OCI-LY7 (cell line): Measurements from ENCODE around the gene EPB41L2. TPM values are rescaled to one million over a fixed set of nuclear protein-coding genes. Genes with fewer than 3 reads are reported as not detected.
"Not testable (repeated sequence)": the region's sequence is repeated elsewhere in the genome, so short reads cannot be mapped to it uniquely, and the experiment has no call there.

Source experiments
- BruUV-seq: library from RNA; stranded (reverse); fragments of 400-500 nt; replicated peaks from 2 replicates; lab custom pipeline; 2021; lab: Mats Ljungman, UMichigan
- CTCF ChIA-PET: fragments of 300-600 bp; sonication (Branson Sonifier 250); formaldehyde crosslinking; loops from one replicate; lab custom pipeline; 2022; ENCODE audit warnings: antibody characterized with exemption; ENCODE audit not compliant: unreplicated experiment; lab: Charles Lee
- POLR2A ChIA-PET: fragments of 300-600 bp; sonication (Branson Sonifier 250); formaldehyde crosslinking; loops from one replicate; lab custom pipeline; 2022; ENCODE audit warnings: antibody characterized with exemption; lab: Charles Lee
- DNase-seq: peaks from one replicate; pipeline ENCODE4 v3.0.0-alpha.2; 2015; ENCODE audit warnings: low spot score
- H2AFZ ChIP-seq: fragments of 200-600 bp; sonication (generic), shearing (Covaris generic); 2 replicates; pipeline ENCODE4 v1.6.1; 2014; ENCODE audit warnings: mild to moderate bottlenecking, antibody characterized with exemption, low read length, moderate library complexity
- H3K27ac ChIP-seq: fragments of 200-600 bp; sonication (generic); 2 replicates; pipeline ENCODE4 v1.5.1; 2014; ENCODE audit warnings: mixed run types, low read depth, mild to moderate bottlenecking, moderate library complexity, low read length, inconsistent platforms; ENCODE audit not compliant: poor library complexity, severe bottlenecking
- H3K36me3 ChIP-seq: fragments of 200-600 bp; sonication (generic); 2 replicates; pipeline ENCODE4 v1.6.1; 2014; ENCODE audit warnings: mild to moderate bottlenecking, antibody characterized with exemption, low read length, moderate library complexity, mixed read lengths; ENCODE audit not compliant: insufficient read depth
- H3K4me1 ChIP-seq: fragments of 200-600 bp; sonication (generic); 2 replicates; pipeline ENCODE4 v1.5.1; 2014; ENCODE audit warnings: mild to moderate bottlenecking, low read length; ENCODE audit not compliant: insufficient read depth, poor library complexity, severe bottlenecking
- H3K4me2 ChIP-seq: fragments of 200-600 bp; sonication (generic); 2 replicates; pipeline ENCODE4 v1.6.1; 2014; ENCODE audit warnings: mild to moderate bottlenecking, low read length
- H3K4me3 ChIP-seq: fragments of 200-600 bp; sonication (generic); 2 replicates; pipeline ENCODE4 v1.5.1; 2014; ENCODE audit warnings: mild to moderate bottlenecking, low read depth, low read length; ENCODE audit not compliant: poor library complexity, severe bottlenecking
- H3K79me2 ChIP-seq: fragments of 200-600 bp; sonication (generic); 2 replicates; pipeline ENCODE4 v1.6.1; 2016; ENCODE audit warnings: low read depth, mild to moderate bottlenecking, low read length, moderate library complexity, mixed read lengths; ENCODE audit not compliant: insufficient read depth
- H3K9me2 ChIP-seq: fragments of 200-600 bp; sonication (generic); 2 replicates; pipeline ENCODE4 v1.6.1; 2016; ENCODE audit warnings: mild to moderate bottlenecking, low read length, mixed read lengths; ENCODE audit not compliant: insufficient read depth
- H3K9me3 ChIP-seq: fragments of 200-600 bp; sonication (generic); 2 replicates; pipeline ENCODE4 v1.6.1; 2014; ENCODE audit warnings: mild to moderate bottlenecking, mixed run types, low read length, mixed read lengths
- H4K20me1 ChIP-seq: fragments of 200-600 bp; sonication (generic); 2 replicates; pipeline ENCODE4 v1.6.1; 2014; ENCODE audit warnings: mild to moderate bottlenecking, antibody characterized with exemption, low read length, moderate library complexity, mixed read lengths; ENCODE audit not compliant: insufficient read depth
- EZH2phosphoT487 ChIP-seq: fragments of 200-600 bp; sonication (generic); IDR thresholded peaks from 2 replicates; pipeline ENCODE4 v1.6.1; 2018; ENCODE audit warnings: low read depth, borderline replicate concordance, mild to moderate bottlenecking, mixed run types, antibody characterized with exemption, low read length, moderate library complexity, mixed read lengths
- intact Hi-C: fragments of 100-400 bp; cut with micrococcal nuclease; formaldehyde crosslinking; loops from one replicate; pipeline ENCODE4 v1.10.0; 2022; ENCODE audit not compliant: unreplicated experiment
- total RNA-seq, 2 experiments: library from RNA; depleted of rRNA in 1 of 2; stranded (reverse); fragments of >200 nt in 1 of 2; shearing (Covaris generic) in 1 of 2; gene quantifications; 2 replicates each; pipeline ENCODE4 v1.2.3, GENCODE V29; 2014 to 2022
- TF ChIP-seq, protein P1 (sequence below): fragments of 200-600 bp; sonication (generic); conservative IDR thresholded peaks from 2 replicates; pipeline ENCODE4 v1.5.1; 2014; ENCODE audit warnings: mild to moderate bottlenecking, antibody characterized with exemption, low read length, moderate library complexity, mixed read lengths

EPB41L2 gene
- total RNA-seq, 2 experiments from 2014 or later, result 36.7 to 138 TPM

DNA sequence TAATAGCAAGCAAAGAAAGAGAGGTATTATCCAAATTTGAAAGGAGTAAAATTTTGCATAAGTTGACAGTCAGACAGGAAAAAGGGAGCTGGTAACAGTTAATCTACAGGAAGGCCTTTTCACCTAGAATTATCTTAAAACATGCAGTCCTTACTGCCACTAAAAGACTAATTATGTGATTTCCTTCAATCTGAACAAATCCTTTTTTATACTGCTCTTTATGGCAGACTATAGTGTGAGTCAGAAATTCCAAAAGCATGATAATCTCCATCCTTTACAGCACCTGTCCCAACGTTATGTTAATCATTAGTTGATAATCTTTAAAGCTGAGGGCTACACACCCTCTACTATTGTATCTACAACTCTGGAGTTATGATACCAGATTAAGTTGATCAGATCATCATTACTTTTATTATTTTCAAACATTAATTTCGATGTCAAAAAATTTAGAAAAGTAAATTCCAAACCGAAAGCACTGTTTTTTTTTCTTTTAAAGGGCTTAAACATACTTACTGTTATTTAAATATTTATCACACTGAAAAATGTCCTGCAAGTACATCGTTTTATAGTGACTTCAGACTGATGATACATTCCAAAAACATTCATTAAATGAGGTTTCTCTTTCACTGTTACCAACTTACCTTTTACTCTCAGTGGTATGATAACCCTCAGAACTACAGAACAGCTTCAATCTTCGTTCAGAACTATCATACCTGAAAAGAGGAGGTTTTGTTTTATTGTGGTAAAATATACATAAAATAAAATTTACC, 39.1 kb upstream of the EPB41L2 start:
- intact Hi-C loops, result no loop called here
- BruUV-seq, result no TSS peak
- Histone ChIP-seq H3K79me2 (no peaks in the 10 kb centered on the region), H3K36me3 (no peaks in the 10 kb centered on the region), H4K20me1 (no peaks in the 10 kb centered on the region), H3K4me1 (no peaks in the 10 kb centered on the region), H3K9me2 (no peaks in the 10 kb centered on the region), H3K4me2 (no peak overlapping the region), H2AFZ (0 out of 2 replicates have a peak overlapping the region, but pooled peaks have one; percentile 32), H3K9me3 (no peaks in the 10 kb centered on the region), H3K4me3 (no peak overlapping the region), H3K27ac (no peak overlapping the region)
- POLR2A ChIA-PET, result interaction anchor here (0.6 to 0.7 kb wide), 6 partner anchors 18 to 1032 kb away, joined by 3 to 4 read pairs (median 3); no protein-coding TSS in a partner anchor
- DNase-seq, result no peak
- CTCF ChIA-PET, result no interaction called here
- TF ChIP-seq EZH2phosphoT487, result no peak
- TF ChIP-seq, protein P1, sequence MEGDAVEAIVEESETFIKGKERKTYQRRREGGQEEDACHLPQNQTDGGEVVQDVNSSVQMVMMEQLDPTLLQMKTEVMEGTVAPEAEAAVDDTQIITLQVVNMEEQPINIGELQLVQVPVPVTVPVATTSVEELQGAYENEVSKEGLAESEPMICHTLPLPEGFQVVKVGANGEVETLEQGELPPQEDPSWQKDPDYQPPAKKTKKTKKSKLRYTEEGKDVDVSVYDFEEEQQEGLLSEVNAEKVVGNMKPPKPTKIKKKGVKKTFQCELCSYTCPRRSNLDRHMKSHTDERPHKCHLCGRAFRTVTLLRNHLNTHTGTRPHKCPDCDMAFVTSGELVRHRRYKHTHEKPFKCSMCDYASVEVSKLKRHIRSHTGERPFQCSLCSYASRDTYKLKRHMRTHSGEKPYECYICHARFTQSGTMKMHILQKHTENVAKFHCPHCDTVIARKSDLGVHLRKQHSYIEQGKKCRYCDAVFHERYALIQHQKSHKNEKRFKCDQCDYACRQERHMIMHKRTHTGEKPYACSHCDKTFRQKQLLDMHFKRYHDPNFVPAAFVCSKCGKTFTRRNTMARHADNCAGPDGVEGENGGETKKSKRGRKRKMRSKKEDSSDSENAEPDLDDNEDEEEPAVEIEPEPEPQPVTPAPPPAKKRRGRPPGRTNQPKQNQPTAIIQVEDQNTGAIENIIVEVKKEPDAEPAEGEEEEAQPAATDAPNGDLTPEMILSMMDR, result no peak

DNA sequence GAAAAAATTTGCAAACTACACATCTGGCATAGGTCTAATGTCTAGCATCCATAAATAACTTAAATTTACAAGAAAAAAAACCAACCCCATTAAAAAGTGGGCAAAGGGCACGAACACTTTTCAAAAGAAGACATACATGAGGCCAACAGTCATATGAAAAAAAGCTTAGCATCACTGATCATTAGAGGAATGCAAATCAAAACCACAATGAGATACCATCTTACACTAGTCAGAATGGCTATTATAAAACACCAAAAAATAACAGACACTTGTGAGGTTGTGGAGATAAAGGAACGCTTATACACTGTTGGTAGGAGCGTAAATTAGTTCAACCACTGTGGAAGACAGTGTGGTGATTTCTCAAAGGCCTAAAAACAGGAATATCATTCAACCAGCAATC, 33.7 kb upstream of the EPB41L2 start:
- Histone ChIP-seq H3K4me2 (no peak overlapping the region), H3K79me2 (no peaks in the 10 kb centered on the region), H3K9me2 (no peaks in the 10 kb centered on the region), H4K20me1 (no peaks in the 10 kb centered on the region), H3K4me3 (no peak overlapping the region), H3K27ac (no peak overlapping the region), H3K4me1 (no peaks in the 10 kb centered on the region), H2AFZ (no peak overlapping the region), H3K36me3 (no peaks in the 10 kb centered on the region), H3K9me3 (no peaks in the 10 kb centered on the region)
- intact Hi-C loops, result no loop called here
- no peak for DNase-seq
- ChIA-PET POLR2A (interaction anchor here (0.6 kb wide), 1 partner anchor 363 kb away, joined by 3 read pairs; no protein-coding TSS in a partner anchor), CTCF (no interaction called here)
- TF ChIP-seq EZH2phosphoT487, result no peak
- TF ChIP-seq, protein P1, result no peak
- BruUV-seq, result no TSS peak

DNA sequence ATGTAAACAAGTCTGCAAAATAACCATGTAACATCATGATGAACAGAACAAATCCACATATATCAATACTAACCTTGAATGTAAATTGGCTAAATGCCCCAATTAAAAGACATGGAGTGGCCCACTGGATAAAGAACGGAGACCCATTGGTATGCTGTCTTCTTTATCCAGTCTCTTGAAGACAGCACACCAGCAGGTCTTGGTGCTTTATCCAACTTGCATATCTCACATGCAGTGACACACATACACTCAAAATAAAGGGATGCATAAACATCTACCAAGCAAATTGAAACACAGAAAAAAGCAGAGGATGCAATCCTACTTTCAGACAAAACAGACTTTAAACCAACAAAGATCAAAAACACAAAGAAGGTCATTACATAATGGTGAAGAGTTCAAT, 30.3 kb upstream of the EPB41L2 start:
- no peak overlapping the region for H3K4me3 ChIP-seq
- no peaks in the 10 kb centered on the region for H4K20me1 ChIP-seq
- no peaks in the 10 kb centered on the region for H3K36me3 ChIP-seq
- BruUV-seq, result no TSS peak
- no peak for TF ChIP-seq EZH2phosphoT487
- TF ChIP-seq, protein P1, result no peak
- ChIA-PET POLR2A (interaction anchor here (0.7 kb wide), 1 partner anchor 20 kb away, joined by 6 read pairs; no protein-coding TSS in a partner anchor), CTCF (no interaction called here)
- no peak overlapping the region for H3K4me2 ChIP-seq
- no peaks in the 10 kb centered on the region for H3K4me1 ChIP-seq
- H2AFZ ChIP-seq, result no peak overlapping the region
- no peaks in the 10 kb centered on the region for H3K9me3 ChIP-seq
- intact Hi-C loops, result no loop called here
- H3K9me2 ChIP-seq, result no peaks in the 10 kb centered on the region
- H3K79me2 ChIP-seq, result no peaks in the 10 kb centered on the region
- DNase-seq, result no peak
- no peak overlapping the region for H3K27ac ChIP-seq

DNA sequence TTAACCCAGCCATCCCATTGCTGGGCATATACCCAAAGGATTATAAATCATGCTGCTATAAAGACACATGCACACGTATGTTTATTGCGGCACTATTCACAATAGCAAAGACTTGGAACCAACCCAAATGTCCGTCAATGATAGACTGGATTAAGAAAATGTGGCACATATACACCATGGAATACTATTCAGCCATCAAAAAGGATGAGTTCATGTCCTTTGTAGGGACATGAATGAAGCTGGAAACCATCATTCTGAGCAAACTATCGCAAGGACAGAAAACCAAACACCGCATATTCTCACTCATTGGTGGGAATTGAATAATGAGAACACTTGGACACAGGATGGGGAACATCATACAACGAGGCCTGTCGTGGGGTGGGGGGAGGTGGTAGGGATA, 28.9 kb upstream of the EPB41L2 start:
- BruUV-seq, H2AFZ ChIP-seq, H3K4me3 ChIP-seq, H3K36me3 ChIP-seq, H3K79me2 ChIP-seq, H3K4me2 ChIP-seq, H3K9me3 ChIP-seq, H3K4me1 ChIP-seq, CTCF ChIA-PET, intact Hi-C loops, H3K9me2 ChIP-seq, H4K20me1 ChIP-seq, DNase-seq, H3K27ac ChIP-seq: not testable (repeated sequence)
- POLR2A ChIA-PET, result interaction anchor here (0.6 kb wide), 1 partner anchor 48 kb away, joined by 3 read pairs; no protein-coding TSS in a partner anchor
